Subcutaneous abdominal adipose tissue (tissue), 5 donors: Measurements from ENCODE around the gene MYO19.

Source experiments
- H3K27ac ChIP-seq: one replicate; pipeline ENCODE4 v1.7.0; 2013; ENCODE audit warnings: low read depth, mild to moderate bottlenecking, inconsistent platforms, low read length, moderate library complexity
- H3K27me3 ChIP-seq, 5 donors: one replicate each; pipeline ENCODE4 v1.7.0; 2013; ENCODE audit warnings: low read length in 5 of 5, inconsistent platforms in 1 of 5; ENCODE audit not compliant: control insufficient read depth in 5 of 5, insufficient read depth in 4 of 5
- H3K36me3 ChIP-seq, 5 donors: one replicate each; pipeline ENCODE4 v1.7.0; 2013; ENCODE audit warnings: low read length in 5 of 5; ENCODE audit not compliant: control insufficient read depth in 5 of 5, insufficient read depth in 5 of 5
- H3K4me1 ChIP-seq, 5 donors: one replicate each; pipeline ENCODE4 v1.7.0; 2013; ENCODE audit warnings: low read length in 5 of 5, mild to moderate bottlenecking in 3 of 5, moderate library complexity in 1 of 5; ENCODE audit not compliant: control insufficient read depth in 5 of 5, insufficient read depth in 5 of 5
- H3K4me3 ChIP-seq, 5 donors: one replicate each; pipeline ENCODE4 v1.7.0; 2013; ENCODE audit warnings: low read length in 5 of 5, low read depth in 1 of 5
- H3K9ac ChIP-seq, 5 donors: one replicate each; pipeline ENCODE4 v1.7.0; 2013; ENCODE audit warnings: low read length in 5 of 5, mild to moderate bottlenecking in 4 of 5, moderate library complexity in 3 of 5
- H3K9me3 ChIP-seq, 5 donors: one replicate each; pipeline ENCODE4 v1.7.0; 2013; ENCODE audit warnings: low read length in 5 of 5; ENCODE audit not compliant: control insufficient read depth in 5 of 5
- donor health status: healthy.
- donor health status: healthy.
- donor health status: healthy.
- donor health status: healthy.
- donor health status: healthy.

Gene MYO19

GRCh38 chr17:36501963-36502362, 32.7 kb downstream of the MYO19 start:
- Histone ChIP-seq H3K27ac (no peak overlapping the region), H3K4me1 (peaks cover 0 to 11% (median 7%) of the 10 kb centered on the region in 5 donors), H3K36me3 (peaks cover 3 to 74% (median 64%) of the 10 kb centered on the region in 5 donors), H3K9me3 (no peaks in the 10 kb centered on the region), H3K4me3 (no peak overlapping the region), H3K27me3 (no peaks in the 10 kb centered on the region), H3K9ac (no peak overlapping the region)

- no peaks in the 10 kb centered on the region for H3K9me3 ChIP-seq
- no peaks in the 10 kb centered on the region for H3K27me3 ChIP-seq
- H3K36me3 ChIP-seq: peaks cover 6 to 73% (median 64%) of the 10 kb centered on the region in 5 donors
- H3K27ac ChIP-seq: no peak overlapping the region
- no peak overlapping the region for H3K4me3 ChIP-seq
- H3K4me1 ChIP-seq: peaks cover 0 to 16% (median 9%) of the 10 kb centered on the region in 5 donors
- no peak overlapping the region for H3K9ac ChIP-seq
These were observed 33.3 kb downstream of the MYO19 start for GRCh38 chr17:36501351-36501750.

- Histone ChIP-seq H3K9ac (no peak overlapping the region), H3K4me1 (peaks cover 0 to 22% (median 10%) of the 10 kb centered on the region in 5 donors), H3K4me3 (no peak overlapping the region), H3K27ac (no peak overlapping the region), H3K27me3 (no peaks in the 10 kb centered on the region), H3K36me3 (peaks cover 6 to 73% (median 66%) of the 10 kb centered on the region in 5 donors), H3K9me3 (no peaks in the 10 kb centered on the region)
These were observed 33.9 kb downstream of the MYO19 start for GRCh38 chr17:36500745-36501225.

GRCh38 chr17:36498560-36499300, 35.9 kb downstream of the MYO19 start:
- peaks cover 0 to 22% (median 10%) of the 10 kb centered on the region in 5 donors for H3K4me1 ChIP-seq
- no peaks in the 10 kb centered on the region for H3K9me3 ChIP-seq
- H3K9ac ChIP-seq: no peak overlapping the region
- peaks cover 14 to 76% (median 68%) of the 10 kb centered on the region in 5 donors for H3K36me3 ChIP-seq
- no peak overlapping the region for H3K4me3 ChIP-seq
- H3K27me3 ChIP-seq: no peaks in the 10 kb centered on the region
- no peak overlapping the region for H3K27ac ChIP-seq

DNA sequence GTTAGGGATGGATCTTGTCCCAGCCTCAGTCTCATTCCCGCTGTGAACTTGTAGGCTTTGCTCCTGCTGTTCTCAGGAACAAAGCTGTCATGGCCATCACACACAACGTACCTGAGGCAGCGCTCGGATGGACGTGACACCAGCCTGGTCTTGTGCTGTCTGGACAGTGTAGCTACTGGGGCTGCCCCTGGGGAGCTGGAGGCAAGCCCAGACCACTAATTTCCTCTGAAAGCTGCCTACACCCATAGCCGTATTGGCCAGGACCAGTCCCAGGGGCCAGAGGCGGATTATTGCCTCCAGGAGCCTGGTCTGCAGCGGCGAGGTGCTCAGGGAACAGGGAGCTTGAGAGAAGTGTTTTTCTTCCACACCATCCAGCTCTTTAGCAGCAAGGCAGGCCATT, 36.5 kb downstream of the MYO19 start:
- Histone ChIP-seq H3K36me3 (peaks cover 17 to 77% (median 68%) of the 10 kb centered on the region in 5 donors), H3K27me3 (no peaks in the 10 kb centered on the region)

DNA sequence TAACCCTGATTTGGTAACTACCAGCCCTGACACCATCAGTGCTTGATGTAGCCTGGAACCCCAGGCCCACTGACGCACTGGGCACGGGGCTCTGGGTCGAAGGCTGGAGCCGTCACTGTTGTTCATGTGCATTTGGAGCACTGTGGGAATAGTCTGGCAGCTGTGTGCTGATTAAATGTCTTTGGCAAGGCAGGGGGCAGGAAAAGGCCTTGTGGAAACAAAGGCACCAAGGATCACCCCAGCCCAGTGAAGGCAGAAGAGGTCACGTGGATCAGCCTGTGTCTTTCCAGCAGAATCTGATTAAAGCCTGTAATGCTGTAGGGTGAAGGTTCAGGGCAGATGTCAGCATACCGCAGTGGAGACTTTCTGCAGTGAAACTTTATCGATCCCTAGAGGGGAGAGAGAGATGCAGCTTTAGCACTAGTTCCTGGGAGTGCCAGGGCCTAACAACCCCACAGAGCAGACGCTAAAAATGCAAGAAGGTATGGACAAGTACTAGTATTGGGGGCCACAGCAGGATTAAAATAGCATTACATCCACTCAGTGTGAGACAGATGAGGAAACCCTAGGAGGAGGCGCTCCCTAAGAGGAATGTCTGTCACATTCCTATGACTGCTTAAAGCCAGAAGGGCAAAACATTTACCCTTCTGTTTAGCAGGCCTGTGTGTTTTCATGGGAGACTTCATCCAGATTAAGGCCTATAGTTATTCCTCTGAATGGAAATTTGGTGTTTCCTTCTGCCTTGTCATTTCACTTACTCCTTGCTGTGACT, 38.5 kb downstream of the MYO19 start:
- Histone ChIP-seq H3K4me3 (no peak overlapping the region), H3K27me3 (no peaks in the 10 kb centered on the region), H3K9me3 (no peaks in the 10 kb centered on the region), H3K36me3 (peaks cover 17 to 84% (median 69%) of the 10 kb centered on the region in 5 donors), H3K4me1 (peaks cover 0 to 22% (median 10%) of the 10 kb centered on the region in 5 donors), H3K27ac (peak overlapping the region; percentile 39), H3K9ac (no peak overlapping the region)

More for the DNA sequence above, 36.5 kb downstream of the MYO19 start:
- Histone ChIP-seq H3K4me1 (peaks cover 0 to 22% (median 10%) of the 10 kb centered on the region in 5 donors), H3K4me3 (no peak overlapping the region), H3K9ac (no peak overlapping the region), H3K9me3 (no peaks in the 10 kb centered on the region), H3K27ac (no peak overlapping the region)

DNA sequence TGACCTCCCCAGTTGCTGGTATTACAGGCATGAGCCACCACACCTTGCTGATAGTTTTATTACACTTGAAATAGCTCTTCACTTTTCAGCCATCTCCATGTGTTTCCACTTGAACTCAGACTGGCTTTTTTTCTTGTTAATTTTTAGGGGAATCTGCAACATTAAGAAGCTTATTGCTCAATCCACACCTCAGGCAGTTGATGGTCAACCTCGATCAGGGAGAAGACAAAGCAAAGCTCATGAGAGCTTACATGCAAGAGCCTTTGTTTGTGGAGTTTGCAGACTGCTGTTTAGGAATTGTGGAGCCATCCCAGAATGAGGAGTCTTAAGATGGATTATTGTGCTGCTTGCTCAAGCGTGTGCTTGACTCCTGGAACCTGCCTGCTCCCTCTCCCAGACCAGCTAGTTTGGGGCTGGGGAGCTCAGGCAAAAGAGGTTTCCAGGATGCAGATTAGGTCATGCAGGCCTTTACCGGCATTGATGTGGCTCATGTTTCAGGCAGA, 39.5 kb downstream of the MYO19 start:
- Histone ChIP-seq H3K4me1 (peaks cover 0 to 22% (median 10%) of the 10 kb centered on the region in 5 donors), H3K27me3 (no peaks in the 10 kb centered on the region), H3K9me3 (no peaks in the 10 kb centered on the region), H3K4me3 (no peak overlapping the region), H3K9ac (no peak overlapping the region), H3K36me3 (peaks cover 14 to 76% (median 61%) of the 10 kb centered on the region in 5 donors), H3K27ac (no peak overlapping the region)

DNA sequence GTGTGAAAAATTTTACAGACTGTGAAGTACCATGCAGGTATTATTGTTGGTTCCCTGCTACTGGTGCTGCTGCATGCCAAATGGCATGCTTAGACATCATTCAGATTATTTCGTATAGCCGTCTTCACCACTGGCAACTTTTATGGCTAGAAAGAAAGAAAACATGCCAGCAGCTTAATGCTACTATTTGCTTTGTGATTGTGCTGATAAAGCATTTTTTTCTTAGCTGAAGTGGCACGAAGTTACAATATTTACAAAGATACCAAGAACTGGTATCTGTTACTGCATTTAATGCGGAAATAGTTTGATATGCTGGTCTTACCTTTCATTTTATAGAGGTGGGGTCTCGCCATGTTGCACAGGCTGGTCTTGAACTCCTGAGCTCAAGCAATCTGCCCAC, 40.0 kb downstream of the MYO19 start:
- peaks cover 14 to 75% (median 61%) of the 10 kb centered on the region in 5 donors for H3K36me3 ChIP-seq
- H3K9me3 ChIP-seq: no peaks in the 10 kb centered on the region
- H3K27me3 ChIP-seq: no peaks in the 10 kb centered on the region
- no peak overlapping the region for H3K27ac ChIP-seq
- H3K4me3 ChIP-seq: no peak overlapping the region
- H3K9ac ChIP-seq: no peak overlapping the region
- H3K4me1 ChIP-seq: peaks cover 0 to 22% (median 10%) of the 10 kb centered on the region in 5 donors

GRCh38 chr17:36493956-36494355, 40.7 kb downstream of the MYO19 start:
- Histone ChIP-seq H3K27me3 (no peaks in the 10 kb centered on the region), H3K4me1 (peaks cover 0 to 22% (median 10%) of the 10 kb centered on the region in 5 donors), H3K27ac (no peak overlapping the region), H3K9ac (no peak overlapping the region), H3K36me3 (peaks cover 14 to 75% (median 61%) of the 10 kb centered on the region in 5 donors), H3K4me3 (no peak overlapping the region), H3K9me3 (no peaks in the 10 kb centered on the region)
